Measurements from ENCODE around the gene EPHB1. TPM values are rescaled to one million over a fixed set of nuclear protein-coding genes. Genes with fewer than 3 reads are reported as not detected.

Gene EPHB1
- total RNA-seq, 5 donors from 2014 or later (not counting 1 experiment from before 2014, with no cell fraction given) = 0.28 to 0.72 (median 0.31) TPM; not detected in 1

- H3K27ac Mint-ChIP-seq = no peak overlapping the region
- no peaks in the 10 kb centered on the region for H3K36me3 ChIP-seq (ENCODE audit: control insufficient read depth in 2 of 2, extremely low read depth in 1 of 2, insufficient read depth in 1 of 2, low read length in 1 of 2)
- H3K9me3 ChIP-seq = no peaks in the 10 kb centered on the region
- no peak overlapping the region for H3K4me3 ChIP-seq (ENCODE audit: control insufficient read depth in 1 of 2, extremely low read depth in 1 of 2, low read length in 1 of 2)
- no peaks in the 10 kb centered on the region for H3K4me1 ChIP-seq (ENCODE audit: control insufficient read depth in 1 of 2, extremely low read depth in 1 of 2, insufficient read depth in 2 of 2, low read length in 2 of 2)
- H3K4me3 Mint-ChIP-seq = no peak overlapping the region
- DNase-seq (no peak), ATAC-seq (replicated peaks in 1 of 4) (no peak)
- ChIA-PET POLR2A (no interaction called here), CTCF (interaction anchor here in 1 of 2 donors (0.6 kb wide), 1 partner anchor 649 kb away, joined by 3 read pairs; no protein-coding TSS in a partner anchor)
- peaks cover 0 to 12% (median 4%) of the 10 kb centered on the region in 3 donors for H3K9me3 Mint-ChIP-seq
- H3K36me3 Mint-ChIP-seq = no peaks in the 10 kb centered on the region
- H3K27ac ChIP-seq (ENCODE audit: low read length) = no peak overlapping the region
- H3K4me1 Mint-ChIP-seq = no peaks in the 10 kb centered on the region
- peaks cover 0 to 5% of the 10 kb centered on the region in 2 donors for H3K27me3 Mint-ChIP-seq
- no peaks in the 10 kb centered on the region for H3K27me3 ChIP-seq (replicated peaks in 1 of 2; ENCODE audit: control insufficient read depth in 2 of 2, extremely low read depth in 1 of 2, insufficient read depth in 2 of 2, low read length in 1 of 2)
- WGBS (ENCODE audit: insufficient coverage) = no CpG with 5 or more reads among the region's 1 CpG
These were observed 509.3 kb downstream of the EPHB1 start for GRCh38 chr3:135304378-135304777.

Other genes starting within 250 kb of the EPHB1 start
- not detected for gene KY, start 144.2 kb upstream of the EPHB1 start, total RNA-seq

Data from T-cell (primary cell).